OCI-LY7 (cell line): Measurements from ENCODE around the gene CCNK.

ENCODE experiments used
- CTCF ChIP-seq: fragments of 200-600 bp; sonication (generic); conservative IDR thresholded peaks from 2 replicates; pipeline ENCODE4 v1.5.1; 2014; ENCODE audit warnings: mild to moderate bottlenecking, antibody characterized with exemption, low read length, moderate library complexity, mixed read lengths
- EZH2phosphoT487 ChIP-seq: fragments of 200-600 bp; sonication (generic); IDR thresholded peaks from 2 replicates; pipeline ENCODE4 v1.6.1; 2018; ENCODE audit warnings: low read depth, borderline replicate concordance, mild to moderate bottlenecking, mixed run types, antibody characterized with exemption, low read length, moderate library complexity, mixed read lengths

- no peak for TF ChIP-seq CTCF
- TF ChIP-seq EZH2phosphoT487 = no peak
Measured at GRCh38 chr14:99466758-99467157, 14.5 kb upstream of the CCNK start.
